Keratinocyte (primary cell): ENCODE measurements around the gene KANK2. TPM values are rescaled to one million over a fixed set of nuclear protein-coding genes. Genes with fewer than 3 reads are reported as not detected.
"Not testable (repeated sequence)": the region's sequence is repeated elsewhere in the genome, so short reads cannot be mapped to it uniquely, and the experiment has no call there.

Experiments used
- DNase-seq: peaks from one replicate; pipeline ENCODE4 v3.0.0-alpha.2; 2011; ENCODE audit warnings: low read depth, missing footprints, low spot score
- FAIRE-seq: peaks from 2 replicates; lab custom pipeline; 2011; peaks lifted over from hg19 to GRCh38; lab: Jason Lieb, UNC
- H2AFZ ChIP-seq: 2 replicates; pipeline ENCODE4 v1.6.0; 2012; ENCODE audit warnings: low read length, control low read depth, inconsistent platforms; ENCODE audit not compliant: control insufficient read depth
- H3K27ac ChIP-seq: 2 replicates; pipeline ENCODE4 v1.5.1; 2011; ENCODE audit warnings: low read length; ENCODE audit not compliant: control insufficient read depth, insufficient read depth
- H3K27me3 ChIP-seq: 3 replicates; pipeline ENCODE4 v1.6.0; 2011; ENCODE audit warnings: low read length; ENCODE audit not compliant: control insufficient read depth, insufficient read depth; ENCODE audit errors: extremely low read depth
- H3K36me3 ChIP-seq, 2 experiments: 2 replicates in 1 of 2; 3 replicates in 1 of 2; pipeline ENCODE4 v1.5.1; 2011; ENCODE audit warnings: low read length in 2 of 2, mild to moderate bottlenecking in 1 of 2; ENCODE audit not compliant: control insufficient read depth in 2 of 2, insufficient read depth in 2 of 2; ENCODE audit errors: extremely low read depth in 1 of 2
- H3K4me1 ChIP-seq: 3 replicates; pipeline ENCODE4 v1.5.1; 2011; ENCODE audit warnings: low read length; ENCODE audit not compliant: control insufficient read depth, insufficient read depth; ENCODE audit errors: extremely low read depth
- H3K4me2 ChIP-seq: 3 replicates; pipeline ENCODE4 v1.6.0; 2011; ENCODE audit warnings: low read depth, low read length; ENCODE audit not compliant: control insufficient read depth, insufficient read depth; ENCODE audit errors: extremely low read depth
- H3K4me3 ChIP-seq, 3 experiments: fragments of 200-600 bp in 1 of 3; sonication (generic) in 1 of 3; 2 replicates in 2 of 3; 3 replicates in 1 of 3; pipeline ENCODE4 v1.5.1; 2011 to 2016; ENCODE audit warnings: low read length in 3 of 3, mild to moderate bottlenecking in 3 of 3, control low read depth in 2 of 3, inconsistent platforms in 1 of 3, low read depth in 1 of 3, mixed read lengths in 1 of 3, mixed run types in 1 of 3, moderate library complexity in 1 of 3; ENCODE audit not compliant: control insufficient read depth in 2 of 3, insufficient read depth in 2 of 3; ENCODE audit errors: extremely low read depth in 1 of 3
- H3K79me2 ChIP-seq: 2 replicates; pipeline ENCODE4 v1.6.0; 2012; ENCODE audit warnings: low read length; ENCODE audit not compliant: control insufficient read depth, insufficient read depth
- H3K9ac ChIP-seq: 3 replicates; pipeline ENCODE4 v1.6.0; 2011; ENCODE audit warnings: low read length; ENCODE audit not compliant: control insufficient read depth, insufficient read depth; ENCODE audit errors: extremely low read depth
- H3K9me1 ChIP-seq: 3 replicates; pipeline ENCODE4 v1.6.0; 2011; ENCODE audit warnings: low read length; ENCODE audit not compliant: control insufficient read depth, insufficient read depth; ENCODE audit errors: extremely low read depth
- H3K9me3 ChIP-seq: 2 replicates; pipeline ENCODE4 v1.5.1; 2012; ENCODE audit warnings: low read depth, low read length; ENCODE audit not compliant: control insufficient read depth
- H4K20me1 ChIP-seq: 3 replicates; pipeline ENCODE4 v1.6.0; 2011; ENCODE audit warnings: low read length; ENCODE audit not compliant: control insufficient read depth, insufficient read depth; ENCODE audit errors: extremely low read depth
- EZH2 ChIP-seq: IDR thresholded peaks from one replicate; pipeline ENCODE4 v1.6.1; 2012; ENCODE audit warnings: inconsistent platforms, mild to moderate bottlenecking, low read length, moderate library complexity
- dilution Hi-C: fragments of 300-500 bp; cut with MboI; formaldehyde crosslinking; loops from one replicate; pipeline ENCODE4 v1.7.0; 2020; ENCODE audit warnings: low sequenced_read_pairs; ENCODE audit not compliant: extremely low pct_ligation_motif_present
- polyA plus RNA-seq, 5 experiments: library from polyadenylated mRNA; depleted of rRNA in 3 of 5; stranded (reverse) in 3 of 5; stranded (forward) in 1 of 5; unstranded in 1 of 5; fragments of >200 nt; gene quantifications; 1 replicate in 1 of 5; 2 replicates in 3 of 5; 3 replicates in 1 of 5; pipeline versions ENCODE4 v1.2.1 to v1.2.3, GENCODE V29; 2011 to 2012; ENCODE audit warnings: missing spikeins in 2 of 5, low read depth in 1 of 5, low replicate concordance in 1 of 5
- TF ChIP-seq, protein P1 (sequence below), 3 experiments: IDR thresholded peaks in 1 of 3; conservative IDR thresholded peaks in 1 of 3; optimal IDR thresholded peaks in 1 of 3; 2 replicates in 2 of 3; 3 replicates in 1 of 3; pipeline versions ENCODE3 to v1.5.1; 2011; ENCODE audit warnings: low read length in 3 of 3, mild to moderate bottlenecking in 3 of 3, moderate library complexity in 2 of 3, control low read depth in 1 of 3, inconsistent platforms in 1 of 3; ENCODE audit not compliant: insufficient read depth in 2 of 3; ENCODE audit errors: extremely low read depth in 1 of 3

The KANK2 gene
- polyA plus RNA-seq, 1 donor (not counting 4 experiments of a cell fraction or from before 2014, with no cell fraction given): 2.8 TPM

DNA sequence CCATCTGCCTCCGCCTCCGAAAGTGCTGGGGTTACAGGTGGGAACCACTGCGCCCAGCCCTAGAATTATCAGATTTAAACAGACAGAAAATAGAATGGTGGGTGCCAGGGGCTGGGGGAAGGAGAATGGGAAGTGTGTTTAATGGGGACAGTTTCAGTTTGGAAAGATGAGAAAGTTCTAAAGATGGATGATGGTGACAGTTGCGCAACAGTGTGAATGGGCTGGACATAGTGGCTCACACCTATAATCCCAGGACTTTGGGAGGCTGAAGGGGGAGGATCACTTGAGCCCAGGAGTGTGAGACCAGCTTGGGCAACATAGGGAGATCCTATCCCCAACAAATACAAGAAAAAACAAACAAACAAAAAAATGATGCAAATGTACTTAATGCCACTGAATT, 15.9 kb downstream of the KANK2 start:
- no peak for FAIRE-seq

DNA sequence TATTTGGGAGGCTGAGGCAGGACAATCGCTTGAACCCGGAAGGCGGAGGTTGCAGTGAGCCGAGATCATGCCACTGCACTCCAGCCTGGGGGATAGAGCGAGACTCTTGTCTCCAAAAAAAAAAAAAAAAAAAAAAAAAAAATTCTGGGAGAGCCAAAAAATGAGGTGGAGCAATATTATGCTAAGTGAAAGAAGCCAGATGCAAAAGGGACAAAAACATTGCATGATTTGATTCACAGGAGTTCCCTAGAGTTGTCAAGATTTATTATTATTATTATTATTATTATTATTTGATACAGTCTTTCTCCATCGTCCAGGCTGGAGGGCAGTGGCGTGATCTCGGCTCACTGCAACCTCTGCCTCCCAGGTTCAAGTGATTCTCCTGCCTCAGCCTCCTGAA, 16.4 kb downstream of the KANK2 start:
- H3K79me2 ChIP-seq, H3K4me1 ChIP-seq, H3K4me3 ChIP-seq, H3K9me1 ChIP-seq, H3K36me3 ChIP-seq, H3K9ac ChIP-seq, dilution Hi-C loops, H3K4me2 ChIP-seq, H4K20me1 ChIP-seq, H3K27me3 ChIP-seq, H3K9me3 ChIP-seq, H2AFZ ChIP-seq, DNase-seq, H3K27ac ChIP-seq, FAIRE-seq: not testable (repeated sequence)

More for the DNA sequence above, 15.9 kb downstream of the KANK2 start:
- Histone ChIP-seq H3K9me3 (no peaks in the 10 kb centered on the region), H3K9me1 (no peaks in the 10 kb centered on the region), H3K36me3 (no peaks in the 10 kb centered on the region), H3K79me2 (no peaks in the 10 kb centered on the region), H2AFZ (no peak overlapping the region), H3K9ac (no peak overlapping the region), H3K27ac (no peak overlapping the region), H3K27me3 (no peaks in the 10 kb centered on the region), H3K4me2 (no peak overlapping the region), H4K20me1 (no peaks in the 10 kb centered on the region), H3K4me1 (no peaks in the 10 kb centered on the region), H3K4me3 (no peak overlapping the region)
- no peak for TF ChIP-seq EZH2
- TF ChIP-seq, protein P1, sequence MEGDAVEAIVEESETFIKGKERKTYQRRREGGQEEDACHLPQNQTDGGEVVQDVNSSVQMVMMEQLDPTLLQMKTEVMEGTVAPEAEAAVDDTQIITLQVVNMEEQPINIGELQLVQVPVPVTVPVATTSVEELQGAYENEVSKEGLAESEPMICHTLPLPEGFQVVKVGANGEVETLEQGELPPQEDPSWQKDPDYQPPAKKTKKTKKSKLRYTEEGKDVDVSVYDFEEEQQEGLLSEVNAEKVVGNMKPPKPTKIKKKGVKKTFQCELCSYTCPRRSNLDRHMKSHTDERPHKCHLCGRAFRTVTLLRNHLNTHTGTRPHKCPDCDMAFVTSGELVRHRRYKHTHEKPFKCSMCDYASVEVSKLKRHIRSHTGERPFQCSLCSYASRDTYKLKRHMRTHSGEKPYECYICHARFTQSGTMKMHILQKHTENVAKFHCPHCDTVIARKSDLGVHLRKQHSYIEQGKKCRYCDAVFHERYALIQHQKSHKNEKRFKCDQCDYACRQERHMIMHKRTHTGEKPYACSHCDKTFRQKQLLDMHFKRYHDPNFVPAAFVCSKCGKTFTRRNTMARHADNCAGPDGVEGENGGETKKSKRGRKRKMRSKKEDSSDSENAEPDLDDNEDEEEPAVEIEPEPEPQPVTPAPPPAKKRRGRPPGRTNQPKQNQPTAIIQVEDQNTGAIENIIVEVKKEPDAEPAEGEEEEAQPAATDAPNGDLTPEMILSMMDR (optimal IDR thresholded peaks at IDR 0.05 in 1 of 3, IDR thresholded peaks at IDR 0.05 in 1 of 3, conservative IDR thresholded peaks at IDR 0.05 in 1 of 3; ENCODE audit: extremely low read depth in 1 of 3, insufficient read depth in 2 of 3, low read length in 3 of 3): no peak
- dilution Hi-C loops: no loop called here
- no peak for DNase-seq

DNA sequence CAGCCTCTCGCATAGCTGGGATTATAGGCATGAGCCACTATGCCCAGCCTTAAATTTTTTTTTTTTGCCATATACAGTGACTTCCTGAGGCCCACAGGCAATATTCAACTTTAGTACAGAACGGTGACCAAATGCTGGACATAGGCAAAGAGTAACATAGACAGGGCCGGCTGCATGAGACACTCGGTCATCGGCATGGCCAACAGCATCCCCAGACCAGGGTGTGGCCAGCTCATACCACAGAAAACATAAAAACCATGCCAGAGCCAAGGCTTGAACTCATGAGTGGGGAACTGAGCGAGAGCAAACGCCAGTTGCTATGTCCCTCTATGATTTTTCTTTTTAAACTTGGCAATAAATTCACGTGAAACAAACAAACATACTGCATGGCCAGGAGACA, 17.0 kb downstream of the KANK2 start:
- Histone ChIP-seq H4K20me1 (no peaks in the 10 kb centered on the region), H3K4me1 (no peaks in the 10 kb centered on the region), H3K27ac (no peak overlapping the region), H3K9ac (no peak overlapping the region), H3K79me2 (no peaks in the 10 kb centered on the region), H3K9me3 (no peaks in the 10 kb centered on the region), H3K27me3 (no peaks in the 10 kb centered on the region), H3K4me2 (no peak overlapping the region), H3K9me1 (no peaks in the 10 kb centered on the region), H3K36me3 (no peaks in the 10 kb centered on the region), H2AFZ (no peak overlapping the region), H3K4me3 (no peak overlapping the region)
- dilution Hi-C loops: no loop called here
- no peak for DNase-seq
- no peak for FAIRE-seq
- TF ChIP-seq EZH2: no peak
- TF ChIP-seq, protein P1 (optimal IDR thresholded peaks at IDR 0.05 in 1 of 3, IDR thresholded peaks at IDR 0.05 in 1 of 3, conservative IDR thresholded peaks at IDR 0.05 in 1 of 3; ENCODE audit: extremely low read depth in 1 of 3, insufficient read depth in 2 of 3, low read length in 3 of 3): no peak
